Mucosa of descending colon (tissue), 3 donors: ENCODE data around the gene MMEL1. TPM values are rescaled to one million over a fixed set of nuclear protein-coding genes. Genes with fewer than 3 reads are reported as not detected.
"Not testable (repeated sequence)": the region's sequence is repeated elsewhere in the genome, so short reads cannot be mapped to it uniquely, and the experiment has no call there.

Source experiments
- ATAC-seq: fragments of 200-7000 bp; cut with Tn5 transposase; one replicate; pipeline ENCODE4 v1.9.1; 2020; ENCODE audit warnings: mild to moderate bottlenecking, moderate library complexity
- DNase-seq, 3 donors: peaks; one replicate each; pipeline ENCODE4 v3.0.0-alpha.2; 2020
- H3K36me3 ChIP-seq: fragments of 200-600 bp; one replicate; pipeline ENCODE4 v1.8.0; 2021; ENCODE audit warnings: low read depth, mild to moderate bottlenecking
- H3K4me1 ChIP-seq: fragments of 200-600 bp; one replicate; pipeline ENCODE4 v1.8.0; 2021; ENCODE audit warnings: low read depth, mild to moderate bottlenecking
- H3K4me3 ChIP-seq: fragments of 200-600 bp; one replicate; pipeline ENCODE4 v1.8.0; 2021; ENCODE audit warnings: mild to moderate bottlenecking
- H3K9me3 ChIP-seq: fragments of 200-600 bp; one replicate; pipeline ENCODE4 v1.8.0; 2021; ENCODE audit warnings: mild to moderate bottlenecking
- intact Hi-C, 2 donors: fragments of 100-400 bp; cut with DNase I in 1 of 2; cut with micrococcal nuclease in 1 of 2; formaldehyde crosslinking; loops; one replicate each; pipeline versions ENCODE4 v1.11.0 to v1.11.1; 2022; cut with DNase I, micrococcal nuclease
- total RNA-seq, 3 donors: library from RNA; stranded (reverse); fragmentation: NEBNext Ultra II Directional in 2 of 3; extraction: Animal tissue kit (Norgen Biotek cat#: 25700) in 2 of 3; gene quantifications; one replicate each; pipeline versions ENCODE4 v1.2.1 to v1.2.4, GENCODE V29; 2021 to 2023
- TF ChIP-seq, protein P1 (sequence below): fragments of 200-600 bp; IDR thresholded peaks from one replicate; pipeline ENCODE4 v1.8.0; 2022; ENCODE audit warnings: antibody characterized with exemption, mild to moderate bottlenecking
- donor health status: DM: no; HTN: no; CAD: no; lungs with moderate emphysema.
- donor health status: DM: no; HTN: no; CAD: no.
- donor health status: DM: no; HTN: yes; CAD: no.

MMEL1 gene
- total RNA-seq, 3 donors from 2014 or later = 4.2 to 10.9 (median 9.4) TPM

DNA sequence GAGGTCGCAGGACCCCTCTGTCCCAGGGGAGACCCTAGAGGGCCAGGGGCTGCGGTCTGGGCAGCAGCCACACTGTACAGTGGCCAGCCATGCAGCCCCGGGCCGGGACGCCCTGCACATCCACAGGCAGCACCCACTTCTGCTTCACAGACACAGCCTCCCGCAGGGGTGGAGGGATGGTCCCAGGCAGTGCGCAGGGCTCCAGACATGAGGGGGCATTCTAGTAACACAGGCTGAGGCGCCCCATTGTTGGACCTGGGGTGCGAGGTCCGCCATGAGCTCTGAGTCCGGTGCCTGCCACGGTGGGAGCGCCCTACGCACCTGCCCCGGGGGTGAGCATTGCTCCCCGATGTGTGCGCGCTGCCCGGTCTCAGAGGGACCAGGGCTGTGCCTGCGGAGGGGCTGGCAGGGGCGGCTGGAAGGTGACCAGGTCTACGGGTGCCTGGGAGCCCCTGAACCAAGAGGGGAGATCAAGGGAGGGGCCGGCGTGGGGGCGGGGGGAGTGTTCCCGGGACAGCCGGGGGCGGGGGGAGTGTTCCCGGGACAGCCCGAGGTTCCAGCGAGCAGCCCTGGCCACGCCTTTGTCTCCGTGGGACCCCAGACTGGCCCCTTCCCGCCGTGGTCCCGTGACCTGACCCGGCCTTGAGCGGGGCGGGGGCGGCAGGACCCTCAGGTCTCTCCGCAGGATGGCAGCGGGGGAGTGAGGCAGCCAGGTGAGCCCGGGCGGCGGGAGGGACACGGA is 4.5 kb downstream of the MMEL1 start:
- no peak for DNase-seq
- TF ChIP-seq, protein P1, sequence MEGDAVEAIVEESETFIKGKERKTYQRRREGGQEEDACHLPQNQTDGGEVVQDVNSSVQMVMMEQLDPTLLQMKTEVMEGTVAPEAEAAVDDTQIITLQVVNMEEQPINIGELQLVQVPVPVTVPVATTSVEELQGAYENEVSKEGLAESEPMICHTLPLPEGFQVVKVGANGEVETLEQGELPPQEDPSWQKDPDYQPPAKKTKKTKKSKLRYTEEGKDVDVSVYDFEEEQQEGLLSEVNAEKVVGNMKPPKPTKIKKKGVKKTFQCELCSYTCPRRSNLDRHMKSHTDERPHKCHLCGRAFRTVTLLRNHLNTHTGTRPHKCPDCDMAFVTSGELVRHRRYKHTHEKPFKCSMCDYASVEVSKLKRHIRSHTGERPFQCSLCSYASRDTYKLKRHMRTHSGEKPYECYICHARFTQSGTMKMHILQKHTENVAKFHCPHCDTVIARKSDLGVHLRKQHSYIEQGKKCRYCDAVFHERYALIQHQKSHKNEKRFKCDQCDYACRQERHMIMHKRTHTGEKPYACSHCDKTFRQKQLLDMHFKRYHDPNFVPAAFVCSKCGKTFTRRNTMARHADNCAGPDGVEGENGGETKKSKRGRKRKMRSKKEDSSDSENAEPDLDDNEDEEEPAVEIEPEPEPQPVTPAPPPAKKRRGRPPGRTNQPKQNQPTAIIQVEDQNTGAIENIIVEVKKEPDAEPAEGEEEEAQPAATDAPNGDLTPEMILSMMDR = no peak
- peaks cover 16% of the 10 kb centered on the region for H3K4me1 ChIP-seq
- H3K36me3 ChIP-seq = no peaks in the 10 kb centered on the region
- no peaks in the 10 kb centered on the region for H3K9me3 ChIP-seq
- intact Hi-C loops = no loop called here
- H3K4me3 ChIP-seq = no peak overlapping the region
- ATAC-seq = no peak

DNA sequence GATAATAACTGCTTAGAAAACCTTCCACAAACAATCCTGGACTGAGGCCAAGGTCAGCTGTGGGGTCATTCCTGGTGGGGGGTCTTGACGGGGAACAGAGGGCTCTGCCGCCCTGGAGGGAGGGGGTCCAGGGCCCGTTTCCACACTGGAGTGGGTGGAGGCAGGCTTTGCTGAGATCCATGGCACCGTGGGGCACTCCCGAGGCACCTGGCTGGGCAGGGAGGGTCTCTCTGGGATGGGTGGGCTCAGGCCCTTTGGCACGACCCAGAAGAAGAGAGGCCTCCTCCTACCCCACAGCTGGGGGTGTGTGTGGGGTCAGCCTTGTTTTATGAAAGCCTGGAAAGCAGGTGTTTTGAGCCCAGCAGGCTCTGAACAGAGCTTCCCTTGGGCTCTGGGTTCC is 5.1 kb downstream of the MMEL1 start:
- TF ChIP-seq, protein P1 = no peak
- intact Hi-C loops = no loop called here
- peaks cover 16% of the 10 kb centered on the region for H3K4me1 ChIP-seq

DNA sequence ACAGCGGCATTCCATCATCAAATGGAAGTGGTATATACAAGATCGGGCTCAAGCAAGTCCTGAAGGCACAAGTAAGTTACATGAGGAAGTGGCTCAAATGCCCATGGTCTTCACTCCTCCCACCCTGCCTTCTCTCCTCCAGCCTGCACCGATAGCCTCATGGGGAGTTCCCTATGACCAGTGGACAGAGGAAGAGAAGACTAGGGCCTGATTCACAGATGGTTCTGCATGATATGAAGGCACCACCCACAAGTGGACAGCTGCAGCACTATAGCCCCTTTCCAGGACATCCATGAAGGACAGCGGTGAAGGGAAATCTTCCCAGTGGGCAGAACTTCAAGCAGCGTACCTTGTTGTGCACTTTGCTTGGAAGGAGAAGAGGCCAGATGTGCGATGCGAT is 7.1 kb downstream of the MMEL1 start:
- H3K4me3 ChIP-seq, H3K9me3 ChIP-seq, intact Hi-C loops, H3K4me1 ChIP-seq, ATAC-seq, DNase-seq, H3K36me3 ChIP-seq: not testable (repeated sequence)

More for the DNA sequence above, 5.1 kb downstream of the MMEL1 start:
- no peak overlapping the region for H3K4me3 ChIP-seq
- H3K36me3 ChIP-seq = no peaks in the 10 kb centered on the region
- H3K9me3 ChIP-seq = no peaks in the 10 kb centered on the region
- DNase-seq = no peak
- no peak for ATAC-seq

DNA sequence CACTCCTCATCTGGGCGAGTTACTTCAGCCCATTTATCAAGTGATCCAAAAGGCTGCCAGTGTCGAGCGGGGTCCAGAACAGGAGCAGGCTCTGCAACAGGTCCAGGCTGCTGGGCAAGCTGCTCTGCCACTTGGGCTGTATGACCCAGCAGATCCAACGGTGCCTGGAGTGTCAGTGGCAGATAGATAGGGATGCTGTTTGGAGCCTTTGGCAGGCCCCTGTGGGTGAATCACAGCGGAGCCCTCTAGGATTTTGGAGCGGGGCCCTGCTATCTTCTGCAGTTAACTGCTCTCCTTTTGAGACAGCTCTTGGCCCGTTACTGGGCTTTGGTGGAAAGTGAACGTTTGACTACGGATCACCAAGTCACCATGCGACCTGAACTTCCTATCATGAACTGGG is 7.5 kb downstream of the MMEL1 start:
- intact Hi-C loops = no loop called here
- TF ChIP-seq, protein P1 = no peak
- no peak for ATAC-seq
- Histone ChIP-seq H3K36me3 (no peaks in the 10 kb centered on the region), H3K9me3 (no peaks in the 10 kb centered on the region), H3K4me1 (peaks cover 4% of the 10 kb centered on the region), H3K4me3 (no peak overlapping the region)
- no peak for DNase-seq

DNA sequence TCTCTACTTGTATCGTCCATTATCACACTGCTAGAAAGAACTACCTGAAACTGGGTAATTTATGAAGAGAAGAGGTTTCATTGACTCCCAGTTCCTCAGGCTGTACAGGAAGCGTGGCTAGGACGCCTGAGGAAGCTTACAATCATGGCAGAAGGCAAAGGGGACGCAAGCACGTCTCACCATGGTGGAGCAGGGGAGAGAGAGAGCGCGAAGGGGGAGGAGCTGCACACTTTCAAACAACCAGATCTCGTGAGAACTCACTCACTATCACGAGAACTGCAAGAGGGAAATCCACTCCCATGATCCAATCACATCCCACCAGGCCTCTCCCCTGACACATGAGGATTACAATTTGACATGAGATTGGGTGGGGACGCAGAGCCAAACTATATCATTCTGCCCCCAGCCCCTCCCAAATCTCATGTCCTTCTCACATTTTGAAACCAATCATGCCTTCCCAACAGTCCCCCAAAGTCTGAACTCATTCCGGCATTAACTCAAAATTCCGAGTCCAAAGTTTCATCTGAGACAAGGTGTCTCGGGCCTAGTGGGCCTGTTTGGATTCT is 8.0 kb downstream of the MMEL1 start:
- H3K9me3 ChIP-seq = no peaks in the 10 kb centered on the region
- no peaks in the 10 kb centered on the region for H3K36me3 ChIP-seq
- TF ChIP-seq, protein P1 = no peak
- no peak for ATAC-seq
- peaks cover 4% of the 10 kb centered on the region for H3K4me1 ChIP-seq
- DNase-seq = no peak
- intact Hi-C loops = no loop called here
- no peak overlapping the region for H3K4me3 ChIP-seq

DNA sequence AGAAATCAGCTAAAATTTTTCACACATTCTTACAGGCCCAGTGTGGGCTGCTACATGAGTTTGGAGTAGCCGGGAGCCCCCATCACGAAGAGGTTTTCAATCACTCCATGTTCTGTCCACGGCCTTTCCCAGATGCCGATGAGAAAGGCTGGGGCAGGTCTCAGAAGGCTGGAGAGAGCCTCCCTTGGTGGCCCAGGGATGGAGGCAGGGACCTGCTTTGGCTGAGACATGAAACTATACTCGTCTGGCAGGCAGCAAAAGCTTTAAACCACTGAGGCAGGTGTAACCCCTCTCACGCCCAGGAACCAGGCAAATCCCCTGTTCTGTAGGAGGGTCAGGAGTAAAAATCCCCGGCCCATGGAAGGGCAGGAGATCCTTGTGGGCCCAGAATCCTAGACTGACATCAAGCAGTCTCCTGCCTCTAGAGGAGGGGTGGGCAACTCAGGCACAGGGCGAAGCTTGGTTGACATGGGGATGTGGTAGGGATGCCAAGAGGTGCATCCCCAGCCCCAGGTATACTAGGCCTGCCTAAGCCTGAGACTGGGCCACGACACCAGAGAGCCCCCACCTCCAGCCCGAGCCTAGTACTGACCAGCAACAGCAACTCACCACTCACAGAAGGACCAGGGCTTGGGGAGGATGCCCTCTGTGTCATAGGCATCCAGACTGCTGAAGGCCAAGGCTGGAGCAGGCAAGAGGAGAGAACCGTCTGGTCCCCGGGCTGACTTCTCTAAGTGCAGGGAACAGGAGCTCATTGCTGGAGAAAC is 9.1 kb downstream of the MMEL1 start:
- ATAC-seq = no peak
- DNase-seq = no peak
- Histone ChIP-seq H3K9me3 (no peaks in the 10 kb centered on the region), H3K4me1 (peaks cover 2% of the 10 kb centered on the region), H3K36me3 (no peaks in the 10 kb centered on the region), H3K4me3 (no peak overlapping the region)
- intact Hi-C loops = no loop called here
- TF ChIP-seq, protein P1 = no peak
